Smooth muscle cell of bladder (primary cell): ENCODE measurements around the gene TRIM72. TPM values are rescaled to one million over a fixed set of nuclear protein-coding genes. Genes with fewer than 3 reads are reported as not detected.

ENCODE experiments used
- total RNA-seq: library from RNA; depleted of rRNA; stranded (reverse); fragments of >200 nt; gene quantifications from 2 replicates; pipeline ENCODE4 v1.2.3, GENCODE V29; 2014

TRIM72 gene, protein sequence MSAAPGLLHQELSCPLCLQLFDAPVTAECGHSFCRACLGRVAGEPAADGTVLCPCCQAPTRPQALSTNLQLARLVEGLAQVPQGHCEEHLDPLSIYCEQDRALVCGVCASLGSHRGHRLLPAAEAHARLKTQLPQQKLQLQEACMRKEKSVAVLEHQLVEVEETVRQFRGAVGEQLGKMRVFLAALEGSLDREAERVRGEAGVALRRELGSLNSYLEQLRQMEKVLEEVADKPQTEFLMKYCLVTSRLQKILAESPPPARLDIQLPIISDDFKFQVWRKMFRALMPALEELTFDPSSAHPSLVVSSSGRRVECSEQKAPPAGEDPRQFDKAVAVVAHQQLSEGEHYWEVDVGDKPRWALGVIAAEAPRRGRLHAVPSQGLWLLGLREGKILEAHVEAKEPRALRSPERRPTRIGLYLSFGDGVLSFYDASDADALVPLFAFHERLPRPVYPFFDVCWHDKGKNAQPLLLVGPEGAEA
- total RNA-seq = not detected in 2 replicates

DNA sequence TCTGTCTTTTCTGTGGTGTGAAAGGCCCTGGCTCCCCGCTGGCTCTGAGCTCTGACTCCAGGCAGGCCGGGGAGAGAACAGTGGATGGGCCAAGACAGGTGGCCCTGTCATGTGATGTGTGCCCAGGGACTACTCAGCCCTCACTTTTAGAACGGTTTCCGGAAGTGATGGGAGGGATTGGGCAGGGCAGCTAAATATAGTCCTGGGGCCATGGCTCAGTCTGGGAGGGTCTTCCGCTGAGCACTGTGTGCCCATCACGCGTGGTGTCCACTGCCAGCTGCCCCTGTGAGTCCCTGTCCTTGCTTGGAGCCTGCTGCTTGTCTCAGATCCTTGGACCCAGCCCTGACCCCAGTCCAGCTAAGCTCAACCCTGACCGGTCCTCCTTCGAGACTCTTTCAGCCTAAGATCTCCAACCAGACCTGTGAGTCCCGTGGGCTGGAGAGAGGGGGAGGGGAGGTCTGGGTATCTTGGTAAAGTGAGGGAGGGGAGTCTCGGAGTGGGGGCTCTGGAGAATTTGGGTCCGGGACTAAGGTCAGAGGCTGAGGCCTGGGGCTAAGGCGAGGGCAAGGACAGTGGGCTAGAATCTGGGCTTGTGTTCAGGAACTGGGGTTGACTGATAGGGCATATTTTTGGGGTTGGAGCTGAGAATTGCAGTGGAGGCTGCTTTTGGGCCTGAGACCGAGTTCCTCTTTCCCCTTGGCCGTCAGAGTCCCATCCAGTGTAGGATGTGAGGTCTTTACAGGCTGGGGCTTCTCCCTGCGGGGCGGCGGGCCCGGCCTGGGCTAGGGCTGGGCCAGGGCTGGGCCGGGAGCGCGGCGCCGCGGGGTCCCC, at the start of gene TRIM72:
TRIM72 (plus strand) TSS at position 243 of the 831 bp plus-strand sequence. CDS start 620 bp downstream, outside the sequence.

DNA sequence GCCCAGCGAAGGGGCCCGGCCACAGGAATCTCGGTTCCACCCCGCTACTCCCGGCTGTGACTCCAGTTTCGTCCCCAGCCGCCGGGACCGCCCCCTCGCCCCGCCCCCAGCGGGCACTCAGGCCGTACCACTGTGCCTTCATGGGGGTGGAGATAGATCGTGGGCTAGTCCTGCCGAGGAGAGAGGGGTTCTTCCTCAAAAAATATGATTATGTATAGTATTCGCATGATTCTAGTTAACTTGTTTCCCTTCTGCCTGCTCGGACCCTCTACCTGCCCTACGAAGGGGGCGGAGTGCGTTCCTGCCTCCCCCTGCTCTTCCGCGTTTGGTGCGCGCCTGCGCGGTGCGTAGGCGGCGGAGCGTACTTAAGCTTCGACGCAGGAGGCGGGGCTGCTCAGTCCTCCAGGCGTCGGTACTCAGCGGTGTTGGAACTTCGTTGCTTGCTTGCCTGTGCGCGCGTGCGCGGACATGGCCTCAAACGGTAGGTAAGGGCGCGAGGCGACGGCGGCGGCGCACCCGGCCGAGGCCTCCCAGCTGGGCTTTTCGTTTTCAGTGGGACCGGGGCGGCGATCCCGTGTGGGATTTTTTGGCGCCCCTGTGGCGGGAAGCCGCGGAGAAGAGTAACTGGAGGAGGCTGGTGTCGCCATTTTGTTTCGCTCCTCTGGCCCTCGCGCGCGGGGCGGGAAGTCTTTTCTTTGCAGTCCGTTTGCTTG, 34.0 kb upstream of the TRIM72 start, which contains the start of gene FUS:
FUS (plus strand) TSS at position 393 of the 713 bp plus-strand sequence; CDS start at position 469, 76 bp downstream.

DNA sequence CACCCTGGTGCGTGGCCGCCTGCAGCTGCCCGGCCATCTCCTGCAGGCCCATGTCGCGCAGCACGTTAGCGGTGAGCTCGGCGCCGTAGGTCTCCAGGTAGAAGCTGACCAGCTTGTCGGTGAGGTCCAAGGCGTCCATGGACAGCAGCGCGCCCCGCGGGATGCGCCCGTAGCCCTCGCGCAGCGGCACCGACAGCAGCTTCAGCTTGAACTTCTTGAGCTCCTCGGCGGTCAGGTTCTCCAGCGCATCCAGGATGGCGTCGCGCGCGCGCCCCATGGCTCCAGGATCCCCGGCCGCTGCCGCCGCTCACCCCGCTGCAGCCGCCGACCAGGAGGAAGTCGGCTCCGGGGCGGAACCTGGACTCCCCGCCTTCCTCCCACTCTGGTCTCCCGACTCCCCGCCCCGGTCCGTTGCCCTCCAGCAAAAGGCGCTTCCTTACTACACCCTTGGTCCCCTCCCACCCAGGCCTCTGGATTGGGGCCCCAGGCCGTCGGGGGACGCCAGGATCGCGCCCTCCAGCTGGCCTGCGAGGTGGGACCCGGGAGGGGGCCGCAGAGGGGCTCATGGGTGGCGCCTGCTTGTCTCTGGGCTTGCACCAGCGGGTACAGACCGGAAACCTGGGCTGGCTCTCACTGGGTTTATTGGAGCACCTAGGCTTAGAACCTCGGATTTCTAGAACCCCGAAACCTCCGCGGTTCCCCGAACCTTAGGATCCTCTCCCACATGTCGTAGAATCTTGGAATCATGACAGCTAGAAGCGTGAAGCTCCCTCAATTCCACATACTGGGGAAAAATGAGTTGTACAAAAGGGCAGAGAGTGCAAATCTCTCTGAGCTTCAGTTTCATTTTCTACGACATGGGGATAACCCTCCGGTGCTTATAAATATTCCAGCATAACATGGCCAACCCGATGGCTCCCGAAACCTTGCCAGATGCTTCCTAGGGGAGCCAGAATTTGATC, 11.2 kb upstream of the TRIM72 start, which contains the start of gene PYCARD:
PYCARD (minus strand) TSS at position 347 of the 962 bp plus-strand sequence; CDS start at position 277, 70 bp downstream.

DNA sequence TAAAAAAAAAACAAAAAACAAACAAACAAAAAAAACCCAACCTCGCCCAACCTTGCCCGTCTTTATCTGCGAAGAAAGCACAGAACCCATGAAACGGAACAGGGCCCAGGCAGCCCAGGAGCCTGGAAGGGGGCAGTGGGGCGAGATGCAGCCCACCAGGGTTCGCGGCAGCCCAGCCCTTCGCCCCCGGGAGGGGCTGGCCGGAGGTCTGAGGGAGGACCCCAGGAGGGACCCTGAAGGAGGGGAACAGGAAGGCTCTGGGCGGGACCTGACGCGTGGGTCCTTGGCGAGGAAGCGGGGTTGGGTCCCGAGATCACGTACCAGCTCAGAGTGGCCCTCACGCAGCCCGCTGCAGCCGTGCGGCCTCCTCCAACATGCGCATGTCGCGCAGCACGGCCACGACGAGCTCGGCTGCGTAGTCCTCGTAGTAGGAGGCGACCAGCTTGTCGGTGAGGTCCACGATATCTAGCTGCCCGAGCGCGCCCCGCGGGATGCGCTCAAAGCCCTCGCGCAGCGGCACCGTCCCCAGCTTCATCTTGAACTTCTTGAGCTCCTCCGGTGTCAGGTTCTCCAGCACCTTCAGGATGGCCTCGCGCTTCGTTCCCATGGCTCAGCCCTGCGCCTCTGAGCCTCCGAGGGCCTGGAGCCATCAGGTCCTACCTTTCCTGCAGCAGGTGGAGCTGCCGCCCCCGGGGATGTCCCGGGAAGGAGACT, 2.7 kb downstream of the TRIM72 start, which contains the start of gene PYDC1:
PYDC1 (minus strand) TSS at position 714 of the 714 bp plus-strand sequence; CDS start at position 607, 107 bp downstream.

Other genes with a start within 250 kb of the TRIM72 start
- 28.3 and 34.6 TPM in 2 replicates for gene HSD3B7, start 228.9 kb upstream of the TRIM72 start, total RNA-seq
- gene STX1B, start 203.5 kb upstream of the TRIM72 start, total RNA-seq = 0.71 and 0.83 TPM in 2 replicates
- 30.3 and 33.2 TPM in 2 replicates for gene STX4, start 180.6 kb upstream of the TRIM72 start, total RNA-seq
- 9.2 and 9.8 TPM in 2 replicates for gene ZNF668, start 139.9 kb upstream of the TRIM72 start, total RNA-seq
- 9.4 and 12.4 TPM in 2 replicates for gene ZNF646, start 139.7 kb upstream of the TRIM72 start, total RNA-seq
- 1.00 and 3.0 TPM in 2 replicates for gene PRSS53, start 125.2 kb upstream of the TRIM72 start, total RNA-seq
- gene VKORC1, start 119.3 kb upstream of the TRIM72 start, total RNA-seq = 84.6 and 122 TPM in 2 replicates
- gene BCKDK, start 105.7 kb upstream of the TRIM72 start, total RNA-seq = 11.7 and 15.9 TPM in 2 replicates
- gene KAT8, start 96.5 kb upstream of the TRIM72 start, total RNA-seq = 31.9 and 39.1 TPM in 2 replicates
- gene PRSS8, start 78.4 kb upstream of the TRIM72 start, total RNA-seq = under 0.01 TPM in 1 of 2 replicates, not detected in the other
- 0.09 and 0.14 TPM in 2 replicates for gene PRSS36, start 64.1 kb upstream of the TRIM72 start, total RNA-seq
- gene FUS, start 34.0 kb upstream of the TRIM72 start, total RNA-seq = 20.3 and 29.1 TPM in 2 replicates
- 103 and 113 TPM in 2 replicates for gene PYCARD, start 11.4 kb upstream of the TRIM72 start, total RNA-seq
- gene PYDC1, start 3.0 kb downstream of the TRIM72 start, total RNA-seq = not detected in 2 replicates
- gene ITGAM, start 45.9 kb downstream of the TRIM72 start, total RNA-seq = not detected in 2 replicates
- gene ITGAX, start 141.1 kb downstream of the TRIM72 start, total RNA-seq = under 0.01 TPM in 1 of 2 replicates, not detected in the other
- gene ITGAD, start 179.2 kb downstream of the TRIM72 start, total RNA-seq = not detected in 2 replicates
- not detected in 2 replicates for gene COX6A2, start 214.2 kb downstream of the TRIM72 start, total RNA-seq
- 0.43 and 0.46 TPM in 2 replicates for gene ZNF843, start 228.7 kb downstream of the TRIM72 start, total RNA-seq
- gene ARMC5, start 245.4 kb downstream of the TRIM72 start, total RNA-seq = 5.3 and 5.9 TPM in 2 replicates